ENCODE results near the gene PRDM5. TPM values are rescaled to one million over a fixed set of nuclear protein-coding genes. Genes with fewer than 3 reads are reported as not detected.

The PRDM5 gene
- total and polyA plus RNA-seq, 2 experiments from 2014 or later, result 8.7 to 12.6 TPM

DNA sequence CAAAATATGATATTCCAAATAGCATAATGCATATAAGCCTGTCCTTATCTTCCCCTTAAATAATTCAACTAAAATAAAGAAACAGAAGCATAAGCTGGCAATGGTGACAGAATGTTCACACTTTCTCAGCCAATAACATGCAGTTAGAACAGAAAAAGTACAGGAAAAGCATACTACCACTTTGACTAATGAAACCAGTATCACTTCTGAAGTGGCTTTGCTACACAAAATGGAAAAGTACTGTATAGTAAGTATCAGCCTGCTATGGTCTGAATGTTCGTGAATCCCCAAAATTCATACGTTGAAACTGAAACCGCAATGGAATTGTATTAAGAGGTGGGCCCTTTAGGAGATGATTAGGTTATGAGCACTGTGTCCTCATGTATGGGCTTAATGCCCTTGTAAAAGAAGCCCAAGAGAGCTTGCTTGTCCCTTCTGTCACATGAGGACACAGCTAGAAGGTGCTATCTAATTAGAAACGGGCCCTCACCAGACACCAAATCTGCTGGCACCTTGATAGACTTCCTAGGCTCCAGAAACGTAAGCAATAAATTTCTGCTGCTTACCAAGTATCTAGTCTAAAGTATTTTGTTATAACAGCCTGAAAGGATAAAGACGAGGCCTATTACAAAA, 102.6 kb downstream of the PRDM5 start:
- in situ Hi-C loops (cut with MboI), result no loop called here
- H3K9ac ChIP-seq, result no peak overlapping the region
- no peaks in the 10 kb centered on the region for H3K4me1 ChIP-seq (ENCODE audit: insufficient read depth)
- H3K9me2 ChIP-seq (ENCODE audit: insufficient read depth), result no peaks in the 10 kb centered on the region
- no peaks in the 10 kb centered on the region for H3K9me3 ChIP-seq (ENCODE audit: low read depth)
- 0 out of 2 replicates have a peak, but pooled peaks cover 5% of the 10 kb centered on the region for H3F3A ChIP-seq (ENCODE audit: insufficient read depth)
- no peaks in the 10 kb centered on the region for H3K79me2 ChIP-seq (ENCODE audit: insufficient read depth)
- no peak overlapping the region for H3K4me2 ChIP-seq (ENCODE audit: unreplicated experiment)
- no peak for TF ChIP-seq EZH2phosphoT487 (IDR thresholded peaks at IDR 0.05; ENCODE audit: insufficient read depth, low read depth)
- DNase-seq, result no peak
- H4K20me1 ChIP-seq (ENCODE audit: insufficient read depth), result no peaks in the 10 kb centered on the region
- no peaks in the 10 kb centered on the region for H3K27me3 ChIP-seq (replicated peaks; ENCODE audit: insufficient read depth)
- no peaks in the 10 kb centered on the region for H3K36me3 ChIP-seq (ENCODE audit: low read depth)
- H3K4me3 ChIP-seq, result no peak overlapping the region
- no peak overlapping the region for H2AFZ ChIP-seq
- WGBS, 2 experiments (ENCODE audit: low coverage in 1 of 2, low lambda C conversion rate in 2 of 2, missing lambda C conversion rate in 2 of 2), result 92 to 93% methylated on average over 6 of the region's 6 CpGs
- no peak overlapping the region for H3K27ac ChIP-seq

GRCh38 chr4:120816296-120816965, 106.1 kb downstream of the PRDM5 start:
- Histone ChIP-seq H4K20me1 (ENCODE audit: insufficient read depth) (no peaks in the 10 kb centered on the region), H3K27ac (no peak overlapping the region), H3K4me2 (ENCODE audit: unreplicated experiment) (peak overlapping the region; percentile 85), H3K36me3 (ENCODE audit: low read depth) (no peaks in the 10 kb centered on the region), H3F3A (ENCODE audit: insufficient read depth) (0 out of 2 replicates have a peak, but pooled peaks cover 5% of the 10 kb centered on the region), H3K27me3 (replicated peaks; ENCODE audit: insufficient read depth) (no peaks in the 10 kb centered on the region), H3K79me2 (ENCODE audit: insufficient read depth) (no peaks in the 10 kb centered on the region), H3K9ac (peak overlapping the region; percentile 53), H3K9me3 (ENCODE audit: low read depth) (no peaks in the 10 kb centered on the region), H2AFZ (peak overlapping the region; percentile 86), H3K4me1 (ENCODE audit: insufficient read depth) (no peaks in the 10 kb centered on the region), H3K9me2 (ENCODE audit: insufficient read depth) (no peaks in the 10 kb centered on the region), H3K4me3 (peak overlapping the region; percentile 66)
- WGBS, 2 experiments (ENCODE audit: low coverage in 1 of 2, low lambda C conversion rate in 2 of 2, missing lambda C conversion rate in 2 of 2), result 13 to 20% methylated on average over 13 of the region's 13 CpGs
- in situ Hi-C loops (cut with MboI), result no loop called here
- DNase-seq, result peak; percentile 39
- TF ChIP-seq EZH2 (IDR thresholded peaks at IDR 0.05; ENCODE audit: insufficient read depth, poor library complexity, severe bottlenecking) (no peak), EZH2phosphoT487 (IDR thresholded peaks at IDR 0.05; ENCODE audit: insufficient read depth, low read depth) (no peak)

DNA sequence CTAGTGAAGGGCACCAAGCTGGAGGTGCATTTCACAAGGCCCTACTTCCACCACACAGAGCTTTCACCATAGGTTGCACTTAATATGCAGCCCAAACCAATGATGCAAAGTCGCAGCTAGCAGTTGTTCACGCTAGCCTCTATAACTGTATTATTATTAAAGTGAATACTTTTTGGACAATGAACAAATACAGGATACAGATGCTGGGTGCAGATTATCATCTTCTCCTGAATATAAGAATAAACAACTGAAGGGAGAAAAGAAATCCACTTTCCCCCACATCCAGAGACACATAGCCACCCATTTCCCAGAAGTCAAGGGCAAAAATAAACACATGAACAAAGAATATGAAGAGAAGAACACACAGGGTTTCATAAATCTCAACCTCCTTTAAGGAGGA, 107.2 kb downstream of the PRDM5 start:
- Histone ChIP-seq H3K27me3 (replicated peaks; ENCODE audit: insufficient read depth) (no peaks in the 10 kb centered on the region), H2AFZ (no peak overlapping the region), H3K9me2 (ENCODE audit: insufficient read depth) (no peaks in the 10 kb centered on the region), H3K27ac (no peak overlapping the region), H3K4me3 (no peak overlapping the region), H3K4me1 (ENCODE audit: insufficient read depth) (no peaks in the 10 kb centered on the region), H3F3A (ENCODE audit: insufficient read depth) (0 out of 2 replicates have a peak, but pooled peaks cover 5% of the 10 kb centered on the region), H4K20me1 (ENCODE audit: insufficient read depth) (no peaks in the 10 kb centered on the region), H3K4me2 (ENCODE audit: unreplicated experiment) (no peak overlapping the region), H3K9me3 (ENCODE audit: low read depth) (no peaks in the 10 kb centered on the region), H3K79me2 (ENCODE audit: insufficient read depth) (no peaks in the 10 kb centered on the region), H3K36me3 (ENCODE audit: low read depth) (no peaks in the 10 kb centered on the region), H3K9ac (no peak overlapping the region)
- in situ Hi-C loops (cut with MboI), result no loop called here
- no peak for DNase-seq
- 100% methylated on average over 2 of the region's 2 CpGs for WGBS, 2 experiments (ENCODE audit: low coverage in 1 of 2, low lambda C conversion rate in 2 of 2, missing lambda C conversion rate in 2 of 2)
- no peak for TF ChIP-seq EZH2phosphoT487 (IDR thresholded peaks at IDR 0.05; ENCODE audit: insufficient read depth, low read depth)
- no peak for TF ChIP-seq EZH2 (IDR thresholded peaks at IDR 0.05; ENCODE audit: insufficient read depth, poor library complexity, severe bottlenecking)

GRCh38 chr4:120814886-120815285, 107.6 kb downstream of the PRDM5 start:
- H3K4me2 ChIP-seq (ENCODE audit: unreplicated experiment), result no peak overlapping the region
- H3K36me3 ChIP-seq (ENCODE audit: low read depth), result no peaks in the 10 kb centered on the region
- H3K9me3 ChIP-seq (ENCODE audit: low read depth), result no peaks in the 10 kb centered on the region
- H3K27ac ChIP-seq, result no peak overlapping the region
- in situ Hi-C loops (cut with MboI), result no loop called here
- H3K27me3 ChIP-seq (replicated peaks; ENCODE audit: insufficient read depth), result no peaks in the 10 kb centered on the region
- no peaks in the 10 kb centered on the region for H3K4me1 ChIP-seq (ENCODE audit: insufficient read depth)
- H3K9me2 ChIP-seq (ENCODE audit: insufficient read depth), result no peaks in the 10 kb centered on the region
- TF ChIP-seq EZH2phosphoT487 (IDR thresholded peaks at IDR 0.05; ENCODE audit: insufficient read depth, low read depth), result no peak
- TF ChIP-seq EZH2 (IDR thresholded peaks at IDR 0.05; ENCODE audit: insufficient read depth, poor library complexity, severe bottlenecking), result no peak
- no peaks in the 10 kb centered on the region for H4K20me1 ChIP-seq (ENCODE audit: insufficient read depth)
- H3K79me2 ChIP-seq (ENCODE audit: insufficient read depth), result no peaks in the 10 kb centered on the region
- no peak for DNase-seq
- 90 to 92% methylated on average over 2 of the region's 2 CpGs for WGBS, 2 experiments (ENCODE audit: low coverage in 1 of 2, low lambda C conversion rate in 2 of 2, missing lambda C conversion rate in 2 of 2)
- 0 out of 2 replicates have a peak, but pooled peaks cover 5% of the 10 kb centered on the region for H3F3A ChIP-seq (ENCODE audit: insufficient read depth)
- no peak overlapping the region for H3K9ac ChIP-seq
- H3K4me3 ChIP-seq, result no peak overlapping the region
- H2AFZ ChIP-seq, result no peak overlapping the region

Data from GM23248 (cell line).